Neural cell (in vitro differentiated cells): Measurements from ENCODE around the gene HECW1.

Experiments
- EP300 ChIP-seq: fragments of 450-650 bp; conservative IDR thresholded peaks from 2 replicates; pipeline ENCODE4 v1.6.1; 2014; ENCODE audit warnings: antibody characterized with exemption, mild to moderate bottlenecking, moderate library complexity; ENCODE audit not compliant: poor library complexity, severe bottlenecking
- EZH2 ChIP-seq: fragments of 200-600, 300-800 bp; shearing (Covaris generic), sonication (generic); IDR thresholded peaks from 2 replicates; pipeline ENCODE4 v1.6.1; 2014; ENCODE audit warnings: antibody characterized with exemption, low read length, borderline replicate concordance, mild to moderate bottlenecking; ENCODE audit not compliant: insufficient read depth, poor library complexity, severe bottlenecking
- MXI1 ChIP-seq: fragments of 450-650 bp; conservative IDR thresholded peaks from 2 replicates; pipeline ENCODE4 v1.6.1; 2014; ENCODE audit warnings: antibody characterized with exemption, mild to moderate bottlenecking; ENCODE audit not compliant: poor library complexity, severe bottlenecking
- POLR2AphosphoS5 ChIP-seq: IDR thresholded peaks from 2 replicates; pipeline ENCODE4 v1.6.1; 2012
- RAD21 ChIP-seq: fragments of 450-650 bp; conservative IDR thresholded peaks from 2 replicates; pipeline ENCODE4 v1.6.1; 2014; ENCODE audit warnings: antibody characterized with exemption, mild to moderate bottlenecking, moderate library complexity
- TF ChIP-seq, protein P1 (sequence below): fragments of 450-650 bp; IDR thresholded peaks from 2 replicates; pipeline ENCODE4 v1.5.1; 2014; ENCODE audit warnings: antibody characterized with exemption, mild to moderate bottlenecking, moderate library complexity; ENCODE audit not compliant: poor library complexity, severe bottlenecking

DNA sequence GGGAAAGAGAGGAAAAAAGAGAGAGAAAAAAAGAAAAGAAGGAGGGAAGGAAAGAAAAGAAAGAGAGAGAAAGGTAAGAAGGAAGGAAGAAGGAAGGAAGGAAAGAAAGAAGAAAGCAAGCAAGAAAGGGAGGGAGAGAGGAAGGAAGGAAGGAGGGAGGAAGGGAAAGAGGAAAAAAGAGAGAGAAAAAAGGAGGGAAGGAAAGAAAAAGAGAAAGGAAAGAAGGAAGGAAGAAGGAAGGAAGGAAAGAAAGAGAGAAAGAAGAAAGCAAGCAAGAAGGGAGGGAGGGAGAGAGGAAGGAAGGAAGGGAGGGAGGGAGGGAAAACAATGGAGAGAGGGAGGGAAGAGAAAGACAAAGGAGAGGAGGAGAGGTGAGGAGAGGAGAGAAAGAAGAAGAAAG, 135.3 kb downstream of the HECW1 start:
- TF ChIP-seq EP300: no peak
- TF ChIP-seq POLR2AphosphoS5: no peak
- TF ChIP-seq, protein P1, sequence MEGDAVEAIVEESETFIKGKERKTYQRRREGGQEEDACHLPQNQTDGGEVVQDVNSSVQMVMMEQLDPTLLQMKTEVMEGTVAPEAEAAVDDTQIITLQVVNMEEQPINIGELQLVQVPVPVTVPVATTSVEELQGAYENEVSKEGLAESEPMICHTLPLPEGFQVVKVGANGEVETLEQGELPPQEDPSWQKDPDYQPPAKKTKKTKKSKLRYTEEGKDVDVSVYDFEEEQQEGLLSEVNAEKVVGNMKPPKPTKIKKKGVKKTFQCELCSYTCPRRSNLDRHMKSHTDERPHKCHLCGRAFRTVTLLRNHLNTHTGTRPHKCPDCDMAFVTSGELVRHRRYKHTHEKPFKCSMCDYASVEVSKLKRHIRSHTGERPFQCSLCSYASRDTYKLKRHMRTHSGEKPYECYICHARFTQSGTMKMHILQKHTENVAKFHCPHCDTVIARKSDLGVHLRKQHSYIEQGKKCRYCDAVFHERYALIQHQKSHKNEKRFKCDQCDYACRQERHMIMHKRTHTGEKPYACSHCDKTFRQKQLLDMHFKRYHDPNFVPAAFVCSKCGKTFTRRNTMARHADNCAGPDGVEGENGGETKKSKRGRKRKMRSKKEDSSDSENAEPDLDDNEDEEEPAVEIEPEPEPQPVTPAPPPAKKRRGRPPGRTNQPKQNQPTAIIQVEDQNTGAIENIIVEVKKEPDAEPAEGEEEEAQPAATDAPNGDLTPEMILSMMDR: no peak
- no peak for TF ChIP-seq EZH2
- no peak for TF ChIP-seq MXI1
- no peak for TF ChIP-seq RAD21
